PC-3 (cell line): ENCODE results near the gene CCNO. TPM values are rescaled to one million over a fixed set of nuclear protein-coding genes. Genes with fewer than 3 reads are reported as not detected.

Experiments
- ATAC-seq: fragments of 200-7000 bp; cut with Tn5 transposase; 2 replicates; pipeline ENCODE4 v1.9.1; 2020; ENCODE audit warnings: mild to moderate bottlenecking, moderate library complexity
- BruUV-seq: library from RNA; stranded (reverse); fragments of 400-500 nt; replicated peaks from 2 replicates; lab custom pipeline; 2021; lab: Mats Ljungman, UMichigan
- CTCF ChIA-PET: fragments of 300-600 bp; sonication (Branson Sonifier 250); formaldehyde crosslinking; loops from one replicate; lab custom pipeline; 2022; ENCODE audit warnings: antibody characterized with exemption; lab: Charles Lee
- POLR2A ChIA-PET: fragments of 300-600 bp; sonication (Branson Sonifier 250); formaldehyde crosslinking; loops from one replicate; lab custom pipeline; 2022; ENCODE audit warnings: antibody characterized with exemption; ENCODE audit not compliant: unreplicated experiment; lab: Charles Lee
- DNase-seq: peaks from one replicate; pipeline ENCODE4 v3.0.0-alpha.2; 2015
- H2AFZ ChIP-seq: fragments of 300-600 bp; sonication (generic); 2 replicates; pipeline ENCODE4 v1.6.0; 2016; ENCODE audit warnings: antibody characterized with exemption, low read length
- H3F3A ChIP-seq: fragments of 300-600 bp; sonication (generic); one replicate; pipeline ENCODE4 v1.6.0; 2017; ENCODE audit warnings: antibody characterized with exemption, low read length, control low read depth, mild to moderate bottlenecking; ENCODE audit not compliant: unreplicated experiment
- H3K27ac ChIP-seq: fragments of 300-600 bp; sonication (generic); 2 replicates; pipeline ENCODE4 v1.5.1; 2016; ENCODE audit warnings: mild to moderate bottlenecking, low read length
- H3K27me3 ChIP-seq: fragments of 300-600 bp; sonication (generic); 2 replicates; pipeline ENCODE4 v1.6.1; 2016; ENCODE audit warnings: low read length, mixed read lengths
- H3K36me3 ChIP-seq: fragments of 300-600 bp; sonication (generic); 2 replicates; pipeline ENCODE4 v1.6.1; 2016; ENCODE audit warnings: low read depth, mixed run types, low read length, mixed read lengths
- H3K4me1 ChIP-seq: fragments of 300-600 bp; sonication (generic); 2 replicates; pipeline ENCODE4 v1.5.1; 2016; ENCODE audit warnings: low read length; ENCODE audit not compliant: insufficient read depth
- H3K4me2 ChIP-seq: fragments of 300-600 bp; sonication (generic); 2 replicates; pipeline ENCODE4 v1.6.0; 2016; ENCODE audit warnings: low read length
- H3K4me3 ChIP-seq: fragments of 300-600 bp; sonication (generic); 2 replicates; pipeline ENCODE4 v1.5.1; 2016; ENCODE audit warnings: mild to moderate bottlenecking, low read length, mixed read lengths
- H3K79me2 ChIP-seq: fragments of 300-600 bp; sonication (generic); 2 replicates; pipeline ENCODE4 v1.6.1; 2017; ENCODE audit warnings: low read length, mixed read lengths
- H3K9ac ChIP-seq: fragments of 300-600 bp; sonication (generic); 2 replicates; pipeline ENCODE4 v1.6.0; 2016; ENCODE audit warnings: mild to moderate bottlenecking, low read length
- H3K9me2 ChIP-seq: fragments of 300-600 bp; sonication (generic); replicated peaks from 2 replicates; pipeline ENCODE4 v1.6.1; 2016; ENCODE audit warnings: mixed run types, low read length, mixed read lengths
- H3K9me3 ChIP-seq: fragments of 300-600 bp; sonication (generic); 2 replicates; pipeline ENCODE4 v1.6.1; 2016; ENCODE audit warnings: low read length, mixed read lengths
- H4K20me1 ChIP-seq: fragments of 300-600 bp; sonication (generic); 2 replicates; pipeline ENCODE4 v1.6.1; 2016; ENCODE audit warnings: low read length, mixed read lengths
- EZH2 ChIP-seq: fragments of 300-600 bp; sonication (generic); IDR thresholded peaks from one replicate; pipeline ENCODE4 v1.6.1; 2017; ENCODE audit warnings: antibody characterized with exemption, mild to moderate bottlenecking, low read length; ENCODE audit not compliant: unreplicated experiment
- EZH2phosphoT487 ChIP-seq: fragments of 300-600 bp; sonication (generic); IDR thresholded peaks from 2 replicates; pipeline ENCODE4 v1.6.1; 2018; ENCODE audit warnings: mild to moderate bottlenecking, antibody characterized with exemption, low read length, borderline replicate concordance
- intact Hi-C: fragments of 100-400 bp; cut with micrococcal nuclease; formaldehyde crosslinking; loops from 2 replicates; pipeline ENCODE4 v1.9.0; 2023
- total RNA-seq: library from RNA; depleted of rRNA; stranded (reverse); fragments of >200 nt; gene quantifications from 2 replicates; pipeline ENCODE4 v1.2.3, GENCODE V29; 2014
- TF ChIP-seq, protein P1 (sequence below): fragments of 300-600 bp; sonication (generic); conservative IDR thresholded peaks from 2 replicates; pipeline ENCODE4 v1.5.1; 2017; ENCODE audit warnings: antibody characterized with exemption, low read depth, mild to moderate bottlenecking, low read length

CCNO gene
- total RNA-seq, 1 experiment from 2014 or later, result 3.4 TPM

- intact Hi-C loops, result loop anchor here (2.0 kb wide), 1 partner anchor 81 kb away; the partner anchor contains the start of genes DHX29 and MTREX
- POLR2A ChIA-PET, result no interaction called here
- H2AFZ ChIP-seq, result peak overlapping the region; percentile 90
These were observed 7.1 kb downstream of the CCNO start for GRCh38 chr5:55226027-55226933.

GRCh38 chr5:55225346-55225745, 8.1 kb downstream of the CCNO start:
- H3K9me3 ChIP-seq, result no peaks in the 10 kb centered on the region
- no peaks in the 10 kb centered on the region for H4K20me1 ChIP-seq
- POLR2A ChIA-PET, result no interaction called here
- no peak overlapping the region for H3K9ac ChIP-seq
- DNase-seq (no peak), ATAC-seq (no peak)
- no peaks in the 10 kb centered on the region for H3K36me3 ChIP-seq
- no peak overlapping the region for H3K4me3 ChIP-seq
- CTCF ChIA-PET, result no interaction called here
- no TSS peak for BruUV-seq
- H3K27me3 ChIP-seq, result no peaks in the 10 kb centered on the region
- no peak overlapping the region for H3K27ac ChIP-seq
- H3K9me2 ChIP-seq, result no peaks in the 10 kb centered on the region
- intact Hi-C loops, result no loop called here
- no peak overlapping the region for H3K4me2 ChIP-seq
- H3F3A ChIP-seq, result no peaks in the 10 kb centered on the region
- no peaks in the 10 kb centered on the region for H3K79me2 ChIP-seq
- H2AFZ ChIP-seq, result no peak overlapping the region
- TF ChIP-seq EZH2, result no peak
- no peak for TF ChIP-seq EZH2phosphoT487
- TF ChIP-seq, protein P1, sequence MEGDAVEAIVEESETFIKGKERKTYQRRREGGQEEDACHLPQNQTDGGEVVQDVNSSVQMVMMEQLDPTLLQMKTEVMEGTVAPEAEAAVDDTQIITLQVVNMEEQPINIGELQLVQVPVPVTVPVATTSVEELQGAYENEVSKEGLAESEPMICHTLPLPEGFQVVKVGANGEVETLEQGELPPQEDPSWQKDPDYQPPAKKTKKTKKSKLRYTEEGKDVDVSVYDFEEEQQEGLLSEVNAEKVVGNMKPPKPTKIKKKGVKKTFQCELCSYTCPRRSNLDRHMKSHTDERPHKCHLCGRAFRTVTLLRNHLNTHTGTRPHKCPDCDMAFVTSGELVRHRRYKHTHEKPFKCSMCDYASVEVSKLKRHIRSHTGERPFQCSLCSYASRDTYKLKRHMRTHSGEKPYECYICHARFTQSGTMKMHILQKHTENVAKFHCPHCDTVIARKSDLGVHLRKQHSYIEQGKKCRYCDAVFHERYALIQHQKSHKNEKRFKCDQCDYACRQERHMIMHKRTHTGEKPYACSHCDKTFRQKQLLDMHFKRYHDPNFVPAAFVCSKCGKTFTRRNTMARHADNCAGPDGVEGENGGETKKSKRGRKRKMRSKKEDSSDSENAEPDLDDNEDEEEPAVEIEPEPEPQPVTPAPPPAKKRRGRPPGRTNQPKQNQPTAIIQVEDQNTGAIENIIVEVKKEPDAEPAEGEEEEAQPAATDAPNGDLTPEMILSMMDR, result no peak
- H3K4me1 ChIP-seq, result peaks cover 8% of the 10 kb centered on the region; the same call in 1 of the 2 replicates

More at GRCh38 chr5:55226027-55226933, 7.1 kb downstream of the CCNO start:
- no TSS peak for BruUV-seq
- CTCF ChIA-PET, result no interaction called here
- Histone ChIP-seq H3K4me3 (peak overlapping the region; percentile 76), H3K4me2 (peak overlapping the region; percentile 84), H3K9me3 (no peaks in the 10 kb centered on the region), H4K20me1 (no peaks in the 10 kb centered on the region), H3F3A (no peaks in the 10 kb centered on the region), H3K27ac (no peak overlapping the region), H3K79me2 (peaks cover 7% of the 10 kb centered on the region), H3K9me2 (no peaks in the 10 kb centered on the region), H3K36me3 (no peaks in the 10 kb centered on the region), H3K27me3 (no peaks in the 10 kb centered on the region), H3K4me1 (peaks cover 14% of the 10 kb centered on the region; the same call in 1 of the 2 replicates), H3K9ac (peak overlapping the region; percentile 49)
- ATAC-seq, result peak; percentile 67
- TF ChIP-seq, protein P1, result peak; percentile 67
- TF ChIP-seq EZH2phosphoT487 (no peak), EZH2 (no peak)
- peak; percentile 62 for DNase-seq

DNA sequence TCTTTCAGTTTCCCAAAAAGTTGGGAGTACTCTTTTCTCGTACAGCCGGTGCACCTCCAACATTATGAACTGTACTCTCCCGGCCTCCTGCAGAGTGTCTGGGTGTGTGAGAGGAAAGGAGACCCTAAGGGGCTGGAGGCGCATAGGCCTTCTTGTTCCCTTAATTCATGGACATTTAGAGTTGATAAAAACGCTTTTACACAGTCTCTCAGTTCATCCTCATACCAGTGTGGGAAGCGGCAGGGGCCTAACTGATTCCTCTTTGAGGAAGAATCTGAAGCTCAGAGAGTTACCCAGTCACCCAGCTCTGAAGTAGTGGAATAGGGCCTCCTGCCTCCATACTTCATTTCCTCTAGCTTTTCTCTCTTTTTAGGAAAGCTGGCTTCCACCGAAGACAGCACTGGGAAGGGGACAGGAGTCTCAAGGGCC, 9.6 kb downstream of the CCNO start:
- no peaks in the 10 kb centered on the region for H3F3A ChIP-seq
- H4K20me1 ChIP-seq, result no peaks in the 10 kb centered on the region
- no peak overlapping the region for H2AFZ ChIP-seq
- no TSS peak for BruUV-seq
- H3K79me2 ChIP-seq, result no peaks in the 10 kb centered on the region
- H3K9ac ChIP-seq, result no peak overlapping the region
- ATAC-seq, result no peak
- DNase-seq, result no peak
- ChIA-PET POLR2A (no interaction called here), CTCF (interaction anchor here (0.7 kb wide), 1 partner anchor 119 kb away, joined by 3 read pairs; no protein-coding TSS in a partner anchor)
- no peak overlapping the region for H3K4me2 ChIP-seq
- H3K36me3 ChIP-seq, result no peaks in the 10 kb centered on the region
- intact Hi-C loops, result no loop called here
- no peak overlapping the region for H3K4me3 ChIP-seq
- no peaks in the 10 kb centered on the region for H3K9me3 ChIP-seq
- H3K9me2 ChIP-seq, result no peaks in the 10 kb centered on the region
- H3K27me3 ChIP-seq, result no peaks in the 10 kb centered on the region
- no peak overlapping the region for H3K27ac ChIP-seq
- peaks cover 17% of the 10 kb centered on the region for H3K4me1 ChIP-seq
- TF ChIP-seq EZH2phosphoT487, result no peak
- no peak for TF ChIP-seq EZH2
- TF ChIP-seq, protein P1, result no peak
